GM18519 (cell line): Measurements from ENCODE around the gene KCNMA1.
"Not testable (repeated sequence)": the region's sequence is repeated elsewhere in the genome, so short reads cannot be mapped to it uniquely, and the experiment has no call there.

Experiments
- ATAC-seq: cut with Tn5 transposase; IDR thresholded peaks from one replicate; pipeline ENCODE4 v1.9.1; 2021; ENCODE audit warnings: mild to moderate bottlenecking, moderate library complexity; ENCODE audit not compliant: unreplicated experiment, low FRiP score

KCNMA1 gene

DNA sequence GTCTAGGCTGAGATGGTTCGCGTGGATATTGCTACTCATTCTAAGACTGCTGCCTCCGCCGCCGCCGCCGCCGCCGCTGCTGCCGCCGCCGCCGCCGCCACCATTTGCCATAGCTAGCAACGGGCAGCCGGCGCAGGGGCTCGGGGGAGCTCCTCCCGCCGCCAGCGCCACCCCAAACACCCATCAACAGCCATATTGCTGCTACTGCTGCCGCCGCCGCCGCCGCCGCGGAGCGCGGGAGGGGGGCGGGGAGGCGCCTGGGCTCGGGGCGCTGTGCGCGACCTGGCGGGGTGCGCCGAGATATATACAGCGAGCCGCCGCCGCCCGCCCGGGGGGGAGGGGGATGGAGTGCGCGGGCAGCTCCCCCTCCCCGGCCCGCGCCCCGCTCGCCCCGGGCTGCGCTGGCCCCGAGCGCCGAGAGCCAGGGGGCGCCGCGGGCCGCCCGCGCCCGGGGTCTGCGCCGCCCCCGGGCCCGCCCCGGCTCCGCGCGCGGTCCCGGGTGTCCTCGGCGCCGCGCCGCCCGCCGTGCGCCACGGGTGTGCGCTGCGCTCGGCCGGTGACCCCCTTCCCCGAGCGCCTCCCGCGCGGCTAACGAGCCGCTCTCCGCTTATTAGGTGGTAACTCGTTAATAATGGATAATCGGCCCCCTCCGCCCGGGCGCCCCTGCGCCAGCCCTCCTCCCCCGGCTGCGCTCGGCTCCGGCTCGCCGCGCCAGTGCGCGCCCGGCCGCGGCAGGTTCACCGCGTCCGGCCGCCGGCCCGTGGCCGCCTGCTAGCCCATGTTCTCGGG lies at the start of gene KCNMA1:
KCNMA1 (minus strand) TSS at position 277 of the 789 bp plus-strand sequence.
- no peak for ATAC-seq

DNA sequence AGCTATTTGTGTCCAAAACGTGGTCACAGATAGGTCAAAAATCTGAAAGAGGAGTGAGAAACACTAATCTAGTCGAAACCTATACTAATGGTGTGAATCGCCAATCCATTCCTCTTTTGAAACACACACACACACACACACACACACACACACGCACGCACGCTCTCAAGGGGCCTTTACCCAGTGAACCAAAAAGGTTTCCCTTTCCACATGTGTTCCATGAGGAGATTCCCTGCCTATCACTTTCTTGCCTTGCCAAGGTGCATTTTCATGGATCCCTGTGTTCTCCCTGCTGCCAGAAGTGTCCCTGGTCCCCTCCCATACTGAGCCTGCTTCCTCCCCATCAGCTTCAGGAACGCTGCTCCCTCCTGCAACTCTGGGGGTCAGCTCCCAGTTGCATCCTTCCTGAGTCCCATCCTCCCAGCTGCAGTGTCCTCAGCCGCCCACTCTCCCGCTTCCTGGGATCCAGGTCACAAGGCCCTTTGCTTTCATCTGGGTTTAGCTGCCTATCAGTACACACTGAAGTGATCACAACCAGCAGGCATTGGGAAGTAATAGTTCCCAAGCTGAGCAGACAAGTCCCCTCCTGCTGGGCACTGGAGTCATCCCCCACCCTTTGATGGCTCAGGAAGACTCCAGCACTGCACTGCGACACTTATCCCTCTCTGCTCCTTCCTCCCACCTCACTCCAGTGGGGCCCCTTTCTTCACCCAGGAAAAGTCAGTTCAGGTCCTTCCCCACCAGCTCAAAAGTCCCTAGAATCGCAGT lies 49.2 kb upstream of the KCNMA1 start:
- ATAC-seq: no peak

- no peak for ATAC-seq
Observed at GRCh38 chr10:77686096-77686495, 48.5 kb upstream of the KCNMA1 start.

DNA sequence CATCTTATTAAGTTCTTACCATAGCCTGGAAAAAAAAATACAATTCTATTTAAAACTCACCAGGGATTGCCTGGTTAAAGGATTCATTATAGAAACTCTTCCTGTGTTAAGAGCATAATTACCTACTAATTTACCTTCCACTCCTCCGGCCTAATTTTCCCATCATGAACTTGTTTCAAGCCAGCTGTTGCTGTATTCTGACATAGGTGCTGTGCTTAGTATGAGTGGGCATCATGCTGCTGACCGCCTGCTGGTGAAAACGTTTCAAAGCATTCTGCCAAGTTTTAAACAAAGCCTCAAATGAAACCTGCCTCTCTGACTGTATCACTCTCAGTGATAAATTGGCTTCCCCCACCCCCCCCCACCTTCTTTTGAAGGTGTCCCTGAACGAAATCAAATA lies 47.8 kb upstream of the KCNMA1 start:
- no peak for ATAC-seq

DNA sequence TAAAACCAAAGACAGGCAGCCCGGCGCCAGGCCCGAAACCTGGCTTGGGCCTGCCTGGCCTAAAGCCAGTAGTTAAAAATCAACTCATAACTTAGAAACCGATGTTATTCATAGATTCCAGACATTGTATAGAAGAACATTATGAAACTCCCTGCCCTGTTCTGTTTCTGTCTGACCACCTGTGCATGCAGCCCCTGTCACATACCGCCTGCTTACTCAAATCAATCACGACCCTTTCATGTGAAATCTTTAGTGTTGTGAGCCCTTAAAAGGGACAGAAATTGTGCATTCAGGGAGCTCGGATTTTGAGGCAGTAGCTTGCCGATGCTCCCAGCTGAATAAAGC lies 45.5 kb upstream of the KCNMA1 start:
- not testable (repeated sequence) for ATAC-seq

- ATAC-seq: no peak
Observed at GRCh38 chr10:77682393-77683087, 44.9 kb upstream of the KCNMA1 start.

DNA sequence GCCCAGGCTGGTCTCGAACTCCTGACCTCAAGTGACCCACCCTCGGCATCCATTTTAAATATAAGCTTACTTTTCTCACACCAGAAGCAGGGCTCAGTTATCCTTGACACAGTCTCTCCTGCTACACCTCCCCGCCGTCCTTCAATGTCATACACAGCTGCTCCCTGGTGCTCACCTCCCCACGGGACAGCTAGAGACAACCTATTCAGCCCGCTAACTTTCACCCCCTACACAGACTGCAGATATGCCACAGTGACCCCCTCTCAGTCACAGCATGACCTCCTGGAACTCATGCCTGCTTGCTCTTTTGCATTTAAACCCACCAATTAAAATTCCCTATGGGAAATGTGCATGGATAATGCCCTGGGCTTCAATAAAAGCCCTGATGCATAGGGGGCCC lies 44.2 kb upstream of the KCNMA1 start:
- ATAC-seq: no peak

DNA sequence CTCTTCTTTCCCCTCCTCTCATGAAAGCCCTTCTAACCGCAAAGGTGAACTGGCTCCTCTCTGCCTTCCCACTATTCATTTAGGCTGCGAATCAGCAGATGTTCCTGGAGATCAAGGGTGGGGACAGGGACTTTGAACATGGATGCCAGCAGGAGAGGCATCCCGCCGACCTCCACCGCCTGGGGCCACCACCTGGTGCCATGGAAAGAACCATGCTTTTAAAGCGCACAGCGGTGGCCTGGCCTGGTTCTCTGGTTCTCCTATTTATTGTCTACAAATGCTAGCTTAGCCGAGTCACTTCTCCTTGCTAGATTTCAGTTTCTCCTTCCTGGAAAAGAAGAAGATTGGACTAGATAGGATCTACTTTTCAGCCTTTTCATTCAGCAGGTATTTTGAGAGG lies 43.2 kb upstream of the KCNMA1 start:
- ATAC-seq: no peak

- ATAC-seq: no peak
Observed at GRCh38 chr10:77680065-77680464, 42.5 kb upstream of the KCNMA1 start.

GRCh38 chr10:77679217-77679616 lies 41.6 kb upstream of the KCNMA1 start:
- no peak for ATAC-seq

DNA sequence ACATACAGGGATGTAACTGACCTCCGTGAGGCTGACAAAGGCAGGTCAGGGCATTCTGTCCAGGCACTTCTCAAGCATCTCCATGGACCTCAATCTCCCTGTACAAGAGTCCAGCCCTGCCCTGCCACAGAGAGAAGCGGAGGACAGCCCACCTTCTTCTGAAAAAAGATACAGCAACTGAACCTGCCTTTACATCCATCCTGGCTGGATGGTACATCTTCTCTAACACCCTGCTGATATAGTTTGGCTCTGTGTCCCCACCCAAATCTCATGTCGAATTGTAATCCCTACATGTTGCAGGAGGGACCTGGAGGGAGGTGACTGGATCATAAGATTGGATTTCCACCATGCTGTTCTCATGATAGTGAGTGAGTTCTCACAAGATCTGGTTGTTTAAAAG lies 40.5 kb upstream of the KCNMA1 start:
- no peak for ATAC-seq

- ATAC-seq: no peak
Observed at GRCh38 chr10:77675347-77675746, 37.7 kb upstream of the KCNMA1 start.

DNA sequence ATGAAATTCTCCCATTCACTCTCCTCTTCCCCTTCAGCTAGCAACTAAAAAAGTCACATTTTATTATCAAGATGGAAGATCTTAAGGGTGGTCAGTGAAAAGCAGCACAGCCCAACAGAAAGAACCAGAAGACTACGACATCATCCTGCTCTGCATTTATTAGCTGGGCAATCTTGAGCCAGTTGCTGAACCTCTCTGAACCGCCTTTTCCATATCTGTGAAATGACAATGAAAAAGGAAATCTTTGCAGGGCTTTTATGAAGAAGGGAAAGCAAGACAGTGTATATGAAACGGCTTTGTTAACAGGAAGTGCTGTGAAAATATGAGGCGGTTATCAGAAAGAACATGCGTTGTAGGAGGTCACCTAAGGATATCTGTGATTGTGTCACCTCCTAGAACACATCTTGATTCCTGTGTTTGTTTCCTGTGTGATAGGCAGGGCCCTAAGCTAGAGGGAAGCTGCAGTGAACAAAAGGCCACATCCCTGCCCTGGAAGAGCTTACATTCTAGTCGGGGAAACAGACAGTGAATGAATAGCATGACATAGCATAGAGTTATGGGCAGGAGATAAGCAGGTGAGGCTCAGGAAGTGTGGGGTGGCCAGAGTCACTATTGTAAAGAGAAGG lies 36.0 kb upstream of the KCNMA1 start:
- no peak for ATAC-seq

DNA sequence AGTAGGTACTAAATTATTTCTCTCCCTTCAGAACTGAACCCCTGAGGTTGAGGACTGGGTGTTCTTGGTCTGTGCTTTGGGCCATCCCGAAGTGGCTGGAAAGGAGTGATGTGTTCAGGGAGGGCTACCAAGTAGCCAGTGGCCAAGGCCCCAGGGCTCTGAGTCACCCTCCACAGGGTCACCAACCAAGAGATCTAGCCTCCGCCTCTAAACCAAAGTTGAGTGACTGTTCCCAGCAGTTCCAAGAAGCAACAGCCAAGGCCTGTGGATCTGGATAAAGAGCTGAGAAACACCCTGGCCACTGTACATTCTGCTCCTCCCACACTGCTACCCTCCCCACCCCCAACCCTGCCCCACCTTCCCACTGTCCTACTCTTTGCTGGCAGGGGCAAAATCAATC lies 35.5 kb upstream of the KCNMA1 start:
- ATAC-seq: no peak

- ATAC-seq: no peak
Observed at GRCh38 chr10:77671594-77672252, 34.1 kb upstream of the KCNMA1 start.

DNA sequence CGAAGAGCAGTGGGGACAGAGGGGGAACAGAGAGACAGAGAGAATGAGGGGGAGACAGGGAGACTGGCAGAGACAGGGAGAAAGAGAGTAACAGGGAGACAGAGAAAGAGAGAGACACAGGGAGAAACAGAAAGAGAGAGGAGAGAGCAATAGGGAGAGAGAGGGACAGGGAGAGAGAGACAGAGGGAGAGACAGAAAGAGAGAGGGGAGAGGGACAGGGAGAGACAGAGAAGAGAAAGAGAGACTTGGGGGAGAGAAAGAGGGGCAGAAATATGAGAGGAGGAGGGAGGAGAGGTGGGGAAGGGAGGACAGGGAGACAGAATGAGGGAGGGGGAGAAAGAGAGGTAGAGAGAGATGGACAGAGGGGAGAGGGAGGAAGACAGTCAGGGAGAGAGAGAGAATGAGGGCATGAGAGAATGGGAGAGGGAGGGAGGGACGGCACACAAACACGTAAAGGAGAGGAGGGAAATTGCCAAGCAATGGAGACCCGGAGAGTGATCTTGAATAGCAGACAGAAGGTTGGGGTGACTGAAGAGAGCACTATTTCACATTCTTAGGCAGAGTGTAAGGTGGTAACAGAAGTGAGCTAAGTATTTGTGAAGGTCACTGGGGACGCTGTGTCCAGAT lies 33.3 kb upstream of the KCNMA1 start:
- ATAC-seq: no peak

GRCh38 chr10:77669892-77670291 lies 32.3 kb upstream of the KCNMA1 start:
- ATAC-seq: no peak

- no peak for ATAC-seq
Observed at GRCh38 chr10:77667426-77668324, 30.1 kb upstream of the KCNMA1 start.

DNA sequence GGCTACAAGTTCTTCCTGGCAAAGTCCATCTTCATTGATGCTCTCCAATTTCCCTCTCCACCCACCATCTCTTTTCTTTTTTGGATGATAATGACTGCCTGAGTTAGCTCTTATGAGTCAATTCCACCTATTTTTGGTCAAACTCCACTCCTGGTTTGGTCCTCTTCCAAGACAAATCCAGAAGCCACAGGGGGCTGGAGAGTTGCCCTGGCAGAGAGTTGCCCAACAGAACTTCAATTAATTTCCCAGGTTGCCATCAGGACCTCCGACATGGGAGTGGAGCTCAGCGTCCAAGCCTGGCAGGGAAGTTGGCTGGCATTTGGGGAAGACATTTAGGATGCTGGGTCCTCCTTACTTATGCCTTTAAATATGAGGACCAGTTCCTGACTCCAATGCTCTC lies 29.2 kb upstream of the KCNMA1 start:
- no peak for ATAC-seq
